Right lobe of liver (tissue), 6 donors: ENCODE results near the gene PCSK2. TPM values are rescaled to one million over a fixed set of nuclear protein-coding genes. Genes with fewer than 3 reads are reported as not detected.

Experiments
- ATAC-seq, 4 donors: fragments of 200-7000 bp; cut with Tn5 transposase; one replicate each; pipeline ENCODE4 v1.9.1; 2020; ENCODE audit warnings: mild to moderate bottlenecking in 4 of 4, moderate library complexity in 4 of 4
- DNase-seq, 3 donors: peaks; one replicate each; pipeline ENCODE4 v3.0.0-alpha.2; 2020
- H3K27ac ChIP-seq, 3 donors: fragments of 200-600 bp; one replicate each; pipeline ENCODE4 v1.8.0; 2022
- H3K27me3 ChIP-seq, 2 donors: fragments of 200-600 bp; one replicate each; pipeline ENCODE4 v1.8.0; 2022
- H3K36me3 ChIP-seq, 4 donors: fragments of 200-600 bp; sonication (generic) in 1 of 4; one replicate each; pipeline versions ENCODE4 v1.5.1 to v1.8.0; 2017 to 2022; ENCODE audit warnings: control low read depth in 1 of 4
- H3K4me1 ChIP-seq, 4 donors: fragments of 200-600 bp; sonication (generic) in 1 of 4; one replicate each; pipeline versions ENCODE4 v1.5.1 to v1.8.0; 2017 to 2022; ENCODE audit warnings: control low read depth in 1 of 4
- H3K4me3 ChIP-seq, 3 donors: fragments of 200-600 bp; one replicate each; pipeline ENCODE4 v1.8.0; 2022
- H3K9me3 ChIP-seq, 4 donors: fragments of 200-600 bp; sonication (generic) in 1 of 4; one replicate each; pipeline versions ENCODE4 v1.5.1 to v1.8.0; 2017 to 2022; ENCODE audit warnings: control low read depth in 1 of 4
- CTCF ChIP-seq, 4 donors: fragments of 200-600 bp in 3 of 4; fragments of 450-650 bp in 1 of 4; IDR thresholded peaks; one replicate each; pipeline versions ENCODE4 v1.5.1 to v1.8.0; 2016 to 2022; ENCODE audit warnings: antibody characterized with exemption in 4 of 4, mild to moderate bottlenecking in 2 of 4
- POLR2A ChIP-seq: fragments of 450-650 bp; IDR thresholded peaks from one replicate; pipeline ENCODE4 v1.6.1; 2017; ENCODE audit warnings: antibody characterized with exemption, mild to moderate bottlenecking
- WGBS: methylation state at CpG from one replicate; pipeline ENCODE4 v1.1.6; 2018; ENCODE audit warnings: low coverage, low lambda C conversion rate; ENCODE audit not compliant: insufficient coverage; ENCODE audit errors: missing lambda C conversion rate; 5-methylcytosine and 5-hydroxymethylcytosine counted together
- intact Hi-C, 2 donors: fragments of 100-400 bp; cut with DNase I; formaldehyde crosslinking; loops; one replicate each; pipeline versions ENCODE4 v1.11.2 to v1.14.1; 2022
- total RNA-seq, 6 experiments: library from RNA; depleted of rRNA in 2 of 6; stranded (reverse); fragments of >200 nt in 2 of 6; fragmentation: NEBNext Ultra II Directional in 3 of 6; extraction: Animal tissue kit (Norgen Biotek cat#: 25700) in 3 of 6; gene quantifications; one replicate each; pipeline versions ENCODE4 v1.1.0 to v1.2.4, GENCODE V29; 2016 to 2023
- donor health status: DM: no; HTN: yes; CAD: no.
- donor health status: DM: no; HTN: no; CAD: no.
- donor health status: DM: no; HTN: no; CAD: no.
- donor health status: DM: no; HTN: yes; CAD: no.
- donor health status: DM: no; HTN: yes; CAD: no.

The PCSK2 gene
- total RNA-seq, 6 experiments from 2014 or later = 0.04 to 0.13 TPM; not detected in 4

- Histone ChIP-seq H3K4me1 (no peaks in the 10 kb centered on the region), H3K4me3 (no peak overlapping the region), H3K27me3 (no peaks in the 10 kb centered on the region), H3K36me3 (no peaks in the 10 kb centered on the region), H3K27ac (no peak overlapping the region), H3K9me3 (no peaks in the 10 kb centered on the region)
- 38% methylated on average over 3 of the region's 3 CpGs for WGBS
- no peak for ATAC-seq
- intact Hi-C loops = no loop called here
- TF ChIP-seq CTCF (IDR thresholded peaks at IDR 0.05) (no peak), POLR2A (no peak)
- no peak for DNase-seq
Measured at GRCh38 chr20:17273717-17274116, 46.9 kb downstream of the PCSK2 start.

GRCh38 chr20:17276101-17276500 lies 49.3 kb downstream of the PCSK2 start:
- TF ChIP-seq CTCF (IDR thresholded peaks at IDR 0.05) = no peak
- no peak for TF ChIP-seq POLR2A
- H3K27me3 ChIP-seq = no peaks in the 10 kb centered on the region
- intact Hi-C loops = no loop called here
- H3K4me1 ChIP-seq = no peaks in the 10 kb centered on the region
- no peaks in the 10 kb centered on the region for H3K9me3 ChIP-seq
- DNase-seq (no peak), ATAC-seq (no peak)
- H3K27ac ChIP-seq = no peak overlapping the region
- H3K4me3 ChIP-seq = no peak overlapping the region
- no peaks in the 10 kb centered on the region for H3K36me3 ChIP-seq

DNA sequence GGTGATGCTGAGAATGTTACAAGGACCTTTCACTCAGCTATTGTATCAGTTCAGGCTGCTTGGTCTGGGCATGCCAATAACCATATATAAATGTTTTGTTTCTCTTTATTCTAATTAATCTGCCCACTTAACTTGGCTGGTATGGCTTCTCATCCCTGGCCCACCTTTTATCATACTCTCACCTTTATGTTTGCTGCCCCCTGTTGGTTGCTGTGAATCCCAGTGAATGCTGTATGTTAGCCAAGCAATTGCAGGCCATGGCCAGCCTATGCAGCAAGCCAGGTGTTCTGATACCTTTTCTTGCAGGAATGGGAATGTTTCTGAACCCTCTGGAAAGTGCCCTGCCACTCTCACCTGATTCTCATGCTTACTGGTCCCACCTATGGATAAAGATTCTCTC lies 54.6 kb downstream of the PCSK2 start:
- DNase-seq = no peak
- H3K4me3 ChIP-seq = no peak overlapping the region
- H3K4me1 ChIP-seq = no peaks in the 10 kb centered on the region
- H3K27ac ChIP-seq = no peak overlapping the region
- ATAC-seq = no peak
- no peaks in the 10 kb centered on the region for H3K27me3 ChIP-seq
- H3K36me3 ChIP-seq = no peaks in the 10 kb centered on the region
- intact Hi-C loops = no loop called here
- peak in 3 of 4 donors; percentile 6 to 46 (median 17) for TF ChIP-seq CTCF (IDR thresholded peaks at IDR 0.05)
- no peak for TF ChIP-seq POLR2A
- H3K9me3 ChIP-seq = no peaks in the 10 kb centered on the region

DNA sequence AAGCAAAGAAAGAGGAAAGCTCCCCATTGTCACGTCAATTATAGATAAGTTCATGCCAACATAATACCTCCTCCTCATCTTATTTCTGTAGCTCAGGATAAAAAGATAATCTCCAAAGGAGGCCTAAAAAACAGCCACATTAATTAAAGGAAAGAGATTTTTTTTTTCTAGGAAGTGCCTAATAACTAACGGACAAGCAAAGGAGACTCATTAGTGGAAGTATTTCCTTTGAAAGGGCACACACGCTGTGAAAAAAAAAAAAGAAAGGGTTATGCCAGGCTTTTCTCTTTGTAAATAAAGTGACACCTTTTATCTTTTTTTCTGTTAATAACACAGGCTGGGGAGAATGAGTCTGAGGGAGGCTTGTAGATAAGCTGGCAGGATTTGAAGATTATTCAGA lies 55.7 kb downstream of the PCSK2 start:
- Histone ChIP-seq H3K4me3 (no peak overlapping the region), H3K4me1 (no peaks in the 10 kb centered on the region), H3K27me3 (no peaks in the 10 kb centered on the region), H3K9me3 (no peaks in the 10 kb centered on the region), H3K27ac (no peak overlapping the region), H3K36me3 (no peaks in the 10 kb centered on the region)
- TF ChIP-seq POLR2A = no peak
- no peak for TF ChIP-seq CTCF (IDR thresholded peaks at IDR 0.05)
- WGBS = 41% methylated on average over 3 of the region's 3 CpGs
- no peak for DNase-seq
- intact Hi-C loops = no loop called here
- ATAC-seq = no peak

DNA sequence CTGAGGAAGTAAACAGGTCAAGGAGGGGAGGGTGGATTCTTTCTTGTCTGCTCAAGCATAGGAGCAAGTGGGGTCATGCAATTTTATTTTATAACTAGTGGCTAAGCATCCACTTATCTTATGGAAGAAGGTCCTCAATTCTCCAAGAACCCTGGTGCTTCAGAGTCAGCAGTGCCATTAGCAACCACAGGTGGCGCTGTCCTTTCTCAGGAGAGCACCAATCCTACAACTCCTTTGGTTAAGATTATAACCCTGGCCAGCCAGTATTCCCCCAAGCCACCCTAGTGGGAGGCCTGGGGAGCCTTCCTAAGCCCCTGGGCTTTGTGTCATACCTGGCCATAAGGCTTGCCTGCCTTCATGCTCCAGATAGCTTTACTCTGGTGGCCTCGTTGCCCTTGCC lies 60.7 kb downstream of the PCSK2 start:
- TF ChIP-seq POLR2A = no peak
- TF ChIP-seq CTCF (IDR thresholded peaks at IDR 0.05) = no peak
- intact Hi-C loops = no loop called here
- Histone ChIP-seq H3K4me3 (no peak overlapping the region), H3K36me3 (no peaks in the 10 kb centered on the region), H3K27me3 (no peaks in the 10 kb centered on the region), H3K27ac (no peak overlapping the region), H3K4me1 (no peaks in the 10 kb centered on the region), H3K9me3 (no peaks in the 10 kb centered on the region)
- ATAC-seq (no peak), DNase-seq (no peak)
- WGBS = 17% methylated on average over 1 of the region's 2 CpGs
